C4-2B (cell line): ENCODE measurements around the gene ADGRA1.
"Not testable (repeated sequence)": the region's sequence is repeated elsewhere in the genome, so short reads cannot be mapped to it uniquely, and the experiment has no call there.

ENCODE experiments used
- H3K27ac ChIP-seq: fragments of 450-650 bp; 2 replicates; pipeline ENCODE4 v1.5.1; 2017
- ZFX ChIP-seq: fragments of 450-650 bp; IDR thresholded peaks from 2 replicates; pipeline ENCODE4 v1.6.1; 2017
- TF ChIP-seq, protein P1 (sequence below): fragments of 450-650 bp; conservative IDR thresholded peaks from 2 replicates; pipeline ENCODE4 v1.5.1; 2017; ENCODE audit warnings: mild to moderate bottlenecking

ADGRA1 gene

DNA sequence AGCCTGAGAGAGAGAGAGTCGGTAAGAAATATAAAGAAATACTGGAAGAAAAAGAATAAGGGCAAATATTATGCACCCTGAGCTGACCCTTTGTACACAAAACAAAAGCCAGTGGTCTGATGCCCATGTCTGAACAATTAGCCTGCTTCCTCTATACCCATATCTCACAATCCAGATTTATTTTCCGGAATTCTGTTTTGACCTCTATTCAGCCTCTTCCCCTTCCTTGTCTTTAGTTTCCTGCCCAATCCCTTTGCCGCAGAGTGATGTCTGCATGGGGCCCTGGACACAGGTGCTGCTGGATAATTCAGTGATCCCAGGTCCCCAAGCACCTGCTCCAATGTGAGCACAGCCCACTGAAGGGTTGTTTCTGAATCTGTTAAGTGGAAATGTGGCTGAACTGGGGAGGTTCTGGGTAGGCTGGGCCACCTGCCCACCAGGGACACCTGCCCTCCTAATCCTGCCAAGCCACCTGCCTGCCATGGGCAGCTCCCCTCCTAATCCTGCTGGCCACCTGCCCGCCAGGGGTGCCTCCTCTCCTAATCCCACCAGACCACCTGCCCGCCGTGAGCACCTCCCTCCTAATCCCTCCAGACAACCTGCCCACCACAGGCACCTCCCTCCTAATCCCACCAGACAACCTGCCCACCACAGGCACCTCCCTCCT lies 23.0 kb downstream of the ADGRA1 start:
- no peak for TF ChIP-seq ZFX
- TF ChIP-seq, protein P1, sequence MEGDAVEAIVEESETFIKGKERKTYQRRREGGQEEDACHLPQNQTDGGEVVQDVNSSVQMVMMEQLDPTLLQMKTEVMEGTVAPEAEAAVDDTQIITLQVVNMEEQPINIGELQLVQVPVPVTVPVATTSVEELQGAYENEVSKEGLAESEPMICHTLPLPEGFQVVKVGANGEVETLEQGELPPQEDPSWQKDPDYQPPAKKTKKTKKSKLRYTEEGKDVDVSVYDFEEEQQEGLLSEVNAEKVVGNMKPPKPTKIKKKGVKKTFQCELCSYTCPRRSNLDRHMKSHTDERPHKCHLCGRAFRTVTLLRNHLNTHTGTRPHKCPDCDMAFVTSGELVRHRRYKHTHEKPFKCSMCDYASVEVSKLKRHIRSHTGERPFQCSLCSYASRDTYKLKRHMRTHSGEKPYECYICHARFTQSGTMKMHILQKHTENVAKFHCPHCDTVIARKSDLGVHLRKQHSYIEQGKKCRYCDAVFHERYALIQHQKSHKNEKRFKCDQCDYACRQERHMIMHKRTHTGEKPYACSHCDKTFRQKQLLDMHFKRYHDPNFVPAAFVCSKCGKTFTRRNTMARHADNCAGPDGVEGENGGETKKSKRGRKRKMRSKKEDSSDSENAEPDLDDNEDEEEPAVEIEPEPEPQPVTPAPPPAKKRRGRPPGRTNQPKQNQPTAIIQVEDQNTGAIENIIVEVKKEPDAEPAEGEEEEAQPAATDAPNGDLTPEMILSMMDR: no peak
- no peak overlapping the region for H3K27ac ChIP-seq

DNA sequence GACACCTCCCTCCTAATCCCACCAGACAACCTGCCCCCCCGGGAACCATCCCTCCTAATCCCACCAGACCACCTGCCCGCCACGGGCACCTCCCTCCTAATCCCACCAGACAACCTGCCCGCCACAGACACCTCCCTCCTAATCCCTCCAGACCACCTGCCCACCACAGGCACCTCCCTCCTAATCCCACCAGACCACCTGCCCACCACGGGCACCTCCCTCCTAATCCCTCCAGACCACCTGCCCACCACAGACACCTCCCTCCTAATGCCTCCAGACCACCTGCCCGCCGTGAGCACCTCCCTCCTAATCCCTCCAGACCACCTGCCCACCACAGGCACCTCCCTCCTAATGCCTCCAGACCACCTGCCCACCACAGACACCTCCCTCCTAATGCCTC lies 23.9 kb downstream of the ADGRA1 start:
- not testable (repeated sequence) for H3K27ac ChIP-seq

DNA sequence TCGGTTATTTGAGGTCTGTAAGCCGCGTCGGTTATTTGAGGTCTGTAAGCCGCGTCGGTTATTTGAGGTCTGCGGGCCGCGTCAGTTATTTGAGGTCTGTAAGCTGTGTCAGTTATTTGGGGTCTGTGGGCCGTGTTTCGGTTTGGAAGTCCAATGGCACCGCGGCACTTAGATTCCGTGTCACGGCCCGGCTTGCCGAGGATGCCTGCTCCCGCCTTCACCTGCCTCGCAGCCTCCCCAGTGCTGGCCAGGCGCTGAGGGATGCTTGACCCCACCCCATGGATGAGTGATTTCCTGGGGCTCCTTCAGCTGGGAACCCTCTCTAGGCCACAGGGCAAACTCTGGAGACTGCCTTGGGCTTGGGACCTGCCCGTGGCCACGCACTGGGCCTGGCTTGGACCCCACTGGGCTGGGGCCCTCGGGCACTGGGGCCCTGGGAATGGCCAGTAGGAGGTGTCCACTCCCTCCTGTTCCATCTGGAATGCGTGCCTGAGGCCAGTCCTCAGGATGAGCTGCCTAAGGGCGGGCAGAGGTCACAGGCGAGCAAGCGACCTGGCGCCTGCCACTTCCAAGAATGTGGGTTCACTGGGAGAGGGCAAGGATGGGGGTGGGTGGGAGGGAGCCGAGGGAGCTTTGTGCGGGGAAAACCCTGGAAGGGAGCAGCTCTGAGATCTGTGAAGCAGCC lies 25.6 kb downstream of the ADGRA1 start:
- TF ChIP-seq, protein P1: no peak
- TF ChIP-seq ZFX: no peak
- H3K27ac ChIP-seq: no peak overlapping the region

DNA sequence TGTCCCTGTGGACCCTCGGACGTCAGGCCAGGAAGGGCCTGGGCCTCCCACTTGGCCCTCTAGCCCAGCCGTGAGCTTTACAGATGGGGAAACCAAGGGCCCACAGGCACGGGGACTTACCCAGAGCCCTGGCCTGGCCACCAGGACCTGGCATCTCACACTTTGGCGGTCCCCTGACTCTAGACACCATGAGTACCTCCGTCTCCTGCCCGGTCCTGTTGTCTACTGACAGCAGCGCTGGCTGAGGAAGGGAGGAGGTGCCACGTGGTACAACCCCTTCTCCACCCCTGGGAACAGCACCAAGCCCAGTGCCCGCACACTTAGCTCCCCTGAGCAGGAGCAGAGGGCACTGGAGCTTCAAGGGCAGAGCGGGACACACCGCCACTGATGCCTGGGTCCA lies 26.1 kb downstream of the ADGRA1 start:
- TF ChIP-seq, protein P1: no peak
- no peak for TF ChIP-seq ZFX
- H3K27ac ChIP-seq: no peak overlapping the region

DNA sequence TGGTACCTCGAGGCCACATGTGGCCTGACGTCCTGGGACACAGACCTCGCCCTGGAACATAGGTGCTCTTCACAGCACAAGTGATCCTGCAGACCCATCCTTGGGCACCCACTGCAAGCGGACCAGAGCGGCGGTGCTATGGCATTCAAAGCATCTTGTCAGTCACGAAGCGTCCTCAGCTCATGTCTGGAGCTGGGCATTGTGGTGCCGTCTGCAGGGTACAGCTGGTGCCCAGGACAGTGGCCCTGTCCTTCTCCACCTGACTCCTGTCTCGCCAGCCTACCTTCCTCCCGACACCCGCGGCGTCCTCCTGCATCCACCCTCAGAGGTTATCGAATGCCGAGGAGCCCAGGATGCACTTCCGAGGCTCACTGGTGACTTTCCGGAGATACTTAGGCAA lies 26.5 kb downstream of the ADGRA1 start:
- H3K27ac ChIP-seq: no peak overlapping the region
- no peak for TF ChIP-seq ZFX
- TF ChIP-seq, protein P1: no peak

DNA sequence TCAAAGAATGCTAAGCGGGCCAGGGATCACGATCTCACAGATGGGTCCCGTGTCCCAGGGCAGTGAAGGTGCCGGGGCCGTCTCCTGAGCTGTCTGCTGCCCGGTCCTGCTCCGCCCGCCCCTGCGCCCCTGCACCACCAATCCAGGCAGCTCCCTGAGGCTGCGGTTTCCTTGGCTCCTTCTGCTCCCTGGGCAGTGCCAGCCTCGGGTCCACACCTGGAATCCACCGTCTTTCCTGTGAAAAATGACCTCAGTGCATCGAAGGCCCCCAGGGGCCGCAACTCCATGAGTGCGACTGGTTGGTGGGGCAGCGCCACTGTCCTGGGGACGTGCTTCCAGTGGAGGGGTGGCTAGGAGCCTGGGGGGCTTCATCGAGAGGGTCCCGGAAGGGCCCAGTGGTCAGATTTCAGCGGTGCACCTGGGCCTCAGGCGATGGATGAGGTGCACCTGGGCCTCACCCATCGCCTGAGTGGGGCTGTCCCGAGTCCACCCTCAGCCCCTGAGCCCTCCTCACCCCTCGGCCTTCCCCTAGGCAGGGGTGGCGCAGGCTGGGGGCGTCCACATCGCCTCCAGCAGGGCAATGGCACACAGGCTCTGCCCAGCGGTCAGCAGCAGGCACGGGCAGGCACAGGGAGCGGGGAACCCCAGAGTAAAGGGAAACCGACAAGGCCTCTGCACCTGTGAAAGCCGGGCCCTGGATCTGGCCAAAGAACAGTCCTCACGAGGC lies 27.2 kb downstream of the ADGRA1 start:
- no peak overlapping the region for H3K27ac ChIP-seq
- TF ChIP-seq, protein P1: no peak
- TF ChIP-seq ZFX: no peak

DNA sequence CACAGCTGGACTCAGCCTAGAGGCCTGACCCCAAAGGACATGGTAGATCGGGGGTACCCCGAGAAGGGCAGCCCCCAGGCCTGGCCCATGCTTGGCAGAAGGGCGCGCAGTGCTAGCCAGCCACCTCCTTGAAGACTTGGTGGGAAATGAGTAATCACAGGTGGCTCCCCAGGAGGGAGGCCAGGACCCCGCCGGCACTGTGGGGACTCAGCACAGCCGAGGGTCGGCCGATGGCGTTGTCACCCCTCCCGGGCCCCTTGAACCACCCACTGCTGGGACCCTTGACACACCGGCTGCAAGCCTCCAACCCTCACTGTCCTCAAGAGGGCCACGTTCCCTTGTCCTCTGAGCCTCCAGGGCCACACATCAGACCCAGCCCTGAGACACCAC lies 27.7 kb downstream of the ADGRA1 start:
- no peak overlapping the region for H3K27ac ChIP-seq
- TF ChIP-seq, protein P1: no peak
- no peak for TF ChIP-seq ZFX
